GM12892 (cell line): ENCODE results near the gene CDH23.

Experiments used
- POLR2A ChIP-seq: IDR thresholded peaks from 2 replicates; pipeline ENCODE4 v1.6.1; 2011; ENCODE audit warnings: low read depth, low read length, control low read depth
- TAF1 ChIP-seq: IDR thresholded peaks from 2 replicates; pipeline ENCODE4 v1.6.1; 2011; ENCODE audit warnings: low read depth, mild to moderate bottlenecking, control low read depth, low read length, borderline replicate concordance

GRCh38 chr10:71840177-71840957 lies 443.6 kb downstream of the CDH23 start:
- TF ChIP-seq TAF1 (no peak), POLR2A (no peak)
